GF-D8 (cell line): ENCODE measurements around the gene EGFR.

ENCODE experiments used
- DNase-seq: peaks from one replicate; lab custom pipeline; 2025; lab: John Stamatoyannopoulos, UW

The EGFR gene

DNA sequence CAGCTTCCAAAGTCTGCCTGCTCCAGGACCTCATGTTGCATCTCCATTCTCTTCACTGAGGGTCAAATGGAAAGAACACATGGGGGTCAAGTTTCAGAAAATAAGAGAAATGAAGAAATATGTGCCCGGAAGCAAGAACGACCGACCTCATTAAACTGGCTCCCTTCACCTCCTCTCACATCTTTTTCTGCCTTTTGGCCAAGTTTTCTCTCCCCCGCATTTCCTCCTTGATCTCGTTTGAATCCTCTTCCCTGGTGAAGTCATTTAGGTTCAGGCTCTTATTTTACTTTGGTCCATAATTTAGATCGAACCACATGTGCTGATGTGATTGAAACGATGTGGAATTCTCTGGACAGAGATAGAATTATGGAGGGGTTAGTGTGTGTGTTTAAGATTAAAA is 44.2 kb downstream of the EGFR start:
- DNase-seq = no peak

DNA sequence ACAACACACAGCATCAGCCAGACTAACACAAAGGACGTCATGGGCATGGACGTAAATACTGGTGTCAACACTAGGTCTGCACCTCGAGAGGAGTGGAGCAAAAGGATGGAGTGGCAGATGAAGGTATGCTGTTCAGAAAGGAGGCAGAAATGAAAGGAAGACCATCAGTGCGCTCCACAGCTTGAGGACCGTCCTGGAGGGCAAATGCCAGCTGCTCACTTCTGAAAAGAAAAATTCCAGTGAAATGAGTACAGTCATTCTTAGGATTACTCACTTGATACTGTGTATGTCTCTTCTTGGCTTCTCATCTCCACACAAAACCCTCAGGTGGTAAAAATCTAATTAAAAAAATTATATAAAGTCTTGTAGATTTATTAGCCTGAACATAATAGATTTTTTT is 44.8 kb downstream of the EGFR start:
- DNase-seq = no peak

DNA sequence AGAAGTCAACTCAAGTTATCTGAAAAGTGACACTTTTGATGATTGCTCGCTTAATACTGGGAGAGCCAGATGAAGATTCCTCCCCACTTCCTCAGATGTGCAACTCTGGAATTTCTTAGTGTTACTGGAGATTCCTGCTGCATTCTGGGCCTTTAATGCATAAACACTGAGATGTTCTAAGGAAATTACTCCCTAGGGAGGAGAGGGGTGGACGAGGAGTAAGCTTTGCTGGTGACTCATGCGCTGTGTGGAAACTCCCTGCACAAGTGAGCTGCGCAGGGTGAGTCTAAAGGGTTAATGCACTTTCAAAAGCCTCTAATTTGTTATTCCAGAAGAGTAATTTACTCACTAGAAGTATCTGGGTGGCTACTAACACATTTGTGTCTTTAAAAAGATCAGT is 46.3 kb downstream of the EGFR start:
- no peak for DNase-seq

DNA sequence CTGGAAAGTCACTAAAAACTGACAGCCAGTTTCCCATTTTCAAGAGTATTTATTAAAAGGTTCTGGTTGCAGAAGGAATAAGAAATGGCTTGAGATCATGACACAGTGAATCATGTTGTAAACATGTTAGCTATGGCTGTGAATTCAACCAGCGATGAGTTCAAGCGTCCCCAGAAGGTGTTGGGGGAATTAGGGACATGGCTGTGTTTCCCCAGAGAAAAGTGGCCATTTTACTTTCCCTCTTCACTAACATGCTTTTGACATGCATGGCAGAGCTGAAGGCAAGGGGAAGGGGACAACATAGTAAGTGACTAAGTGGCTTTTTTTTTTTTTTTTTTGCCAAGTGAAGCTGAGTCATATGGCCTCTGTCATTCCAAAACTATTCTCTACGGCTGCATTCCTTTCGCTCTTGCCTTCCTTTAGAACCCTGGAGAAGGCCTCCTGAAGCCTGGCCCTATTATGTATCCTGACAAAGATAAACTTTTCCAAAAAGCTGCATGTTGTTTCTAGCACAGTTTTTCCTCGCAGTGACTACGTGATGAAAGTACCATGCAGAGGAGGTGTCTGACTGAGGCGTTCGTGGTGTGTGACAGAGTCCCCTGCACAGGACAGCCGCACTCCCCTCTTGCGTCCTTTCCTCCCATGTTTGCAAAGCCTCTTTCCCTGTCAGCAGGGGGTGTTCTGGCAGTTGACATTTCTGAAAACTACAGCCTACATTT is 46.9 kb downstream of the EGFR start:
- no peak for DNase-seq

DNA sequence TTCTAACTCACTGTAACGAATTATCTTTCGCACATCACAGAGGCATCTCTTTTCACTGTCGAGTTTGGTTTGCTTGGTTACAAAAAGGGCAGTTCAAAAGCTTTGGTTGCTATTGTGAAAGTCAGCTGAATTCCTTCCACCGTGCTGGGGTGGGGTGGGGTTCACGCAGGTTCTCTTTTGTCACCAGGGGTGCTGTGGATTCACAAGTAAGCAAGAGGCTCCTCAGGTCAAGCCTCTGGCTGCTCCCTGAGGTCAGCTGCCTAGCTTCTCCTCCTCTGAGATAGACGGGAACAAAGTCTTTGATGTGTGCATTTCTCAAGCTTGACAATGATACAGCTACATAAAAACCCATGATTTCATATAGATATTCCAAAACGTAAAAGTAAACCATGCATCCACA is 47.7 kb downstream of the EGFR start:
- no peak for DNase-seq

DNA sequence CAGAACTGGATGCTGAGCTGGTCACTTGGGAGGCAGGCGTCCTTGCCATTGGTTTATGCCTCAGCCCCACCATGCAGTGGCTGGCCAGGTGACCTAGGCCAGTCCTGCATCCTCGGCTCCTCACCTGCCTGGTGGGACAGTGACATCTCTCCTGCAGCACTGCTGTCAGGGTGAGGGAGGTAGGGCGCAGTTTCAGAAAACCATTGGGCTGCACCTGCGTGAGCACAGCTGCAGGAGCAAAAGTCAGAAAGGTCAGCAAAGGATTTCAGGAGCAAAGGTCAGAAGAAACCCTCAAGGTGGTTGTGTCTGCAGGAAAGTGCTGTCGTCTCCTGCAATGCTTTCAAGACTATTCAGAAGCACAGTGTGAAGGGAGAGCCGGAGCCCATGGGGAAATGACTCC is 48.1 kb downstream of the EGFR start:
- DNase-seq = no peak

DNA sequence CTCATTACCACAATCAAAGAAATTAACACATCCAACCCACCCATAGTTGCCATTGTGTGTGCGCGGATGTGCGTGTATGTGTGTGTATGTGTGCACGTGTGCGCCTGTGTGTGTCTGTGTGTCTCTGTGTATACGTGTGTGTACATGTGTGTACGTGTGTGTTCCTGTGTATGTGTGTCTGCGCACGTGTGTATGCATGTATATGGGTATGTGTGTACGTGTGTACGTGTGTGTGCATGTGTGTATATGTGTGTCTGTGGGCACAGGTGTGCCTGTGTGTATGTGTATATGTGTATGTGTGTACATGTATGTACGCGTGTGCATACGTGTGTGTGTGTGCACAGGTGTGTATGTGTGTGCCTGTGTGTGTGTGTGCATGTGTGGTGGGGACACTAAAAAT is 48.9 kb downstream of the EGFR start:
- DNase-seq = no peak

DNA sequence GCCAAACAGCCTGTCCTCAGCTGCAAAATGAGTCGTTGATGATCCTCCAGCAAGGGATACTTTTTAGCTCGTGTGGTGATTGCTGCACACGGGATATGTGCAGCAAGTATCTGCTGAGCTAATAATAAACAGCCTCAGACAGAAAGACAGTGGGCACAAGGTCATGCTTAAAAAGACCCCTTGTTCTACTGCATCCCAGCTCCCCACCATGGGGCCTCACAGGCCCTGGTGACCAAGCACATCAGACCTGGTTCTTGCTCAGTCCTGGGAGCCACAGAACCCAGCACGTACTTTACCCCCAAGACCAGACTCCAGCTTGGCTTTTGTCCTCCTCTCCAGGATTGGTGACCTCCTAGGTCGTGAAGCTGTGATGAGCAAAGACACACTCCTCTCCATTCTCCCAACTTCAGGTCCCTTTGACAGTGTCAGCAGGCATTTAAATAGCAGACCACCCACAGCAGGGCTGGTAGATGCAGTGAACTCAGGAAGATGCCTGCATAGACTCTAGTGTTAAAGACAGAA is 50.5 kb downstream of the EGFR start:
- DNase-seq = no peak

DNA sequence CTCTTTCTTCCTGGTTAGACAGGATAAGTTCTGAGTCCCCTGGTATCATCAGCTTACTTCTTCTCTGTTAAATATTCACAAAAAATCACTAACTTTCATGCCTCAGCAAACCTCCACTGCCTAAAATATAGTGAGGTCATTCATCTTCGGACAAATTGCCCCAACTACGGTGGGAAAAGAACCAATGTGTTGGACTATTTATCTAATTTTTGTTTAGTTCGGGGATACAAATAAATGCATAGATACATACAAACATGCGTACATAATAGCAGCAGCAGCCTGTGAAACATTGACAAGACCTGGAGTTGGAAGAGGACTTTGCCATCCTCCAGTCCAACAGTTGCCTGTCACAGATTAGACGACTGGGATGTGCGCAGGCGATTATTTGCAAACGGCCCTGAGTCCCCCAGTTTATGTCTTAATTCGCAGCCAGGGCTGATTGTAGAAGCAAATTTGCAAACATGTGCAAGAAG is 51.5 kb downstream of the EGFR start:
- DNase-seq = no peak

DNA sequence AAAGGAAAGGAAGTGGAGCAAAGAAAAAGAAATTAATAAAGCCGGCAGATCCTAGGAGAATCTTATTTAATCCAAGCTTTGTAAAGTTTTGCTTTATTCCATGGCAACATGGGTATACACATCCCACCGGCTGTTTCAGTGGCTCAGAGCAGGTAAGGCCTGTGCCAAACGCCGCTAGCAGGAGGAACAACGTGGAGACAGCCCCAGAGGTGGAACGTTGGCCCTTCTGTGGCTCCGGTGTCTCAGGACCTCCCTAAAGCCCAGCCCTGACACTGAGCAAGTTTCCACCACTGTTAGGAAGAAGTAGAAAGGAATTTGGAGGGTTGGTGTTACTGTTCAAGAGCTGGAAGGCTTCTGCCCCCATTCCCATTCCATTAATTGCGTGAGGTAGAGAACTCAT is 52.0 kb downstream of the EGFR start:
- no peak for DNase-seq

DNA sequence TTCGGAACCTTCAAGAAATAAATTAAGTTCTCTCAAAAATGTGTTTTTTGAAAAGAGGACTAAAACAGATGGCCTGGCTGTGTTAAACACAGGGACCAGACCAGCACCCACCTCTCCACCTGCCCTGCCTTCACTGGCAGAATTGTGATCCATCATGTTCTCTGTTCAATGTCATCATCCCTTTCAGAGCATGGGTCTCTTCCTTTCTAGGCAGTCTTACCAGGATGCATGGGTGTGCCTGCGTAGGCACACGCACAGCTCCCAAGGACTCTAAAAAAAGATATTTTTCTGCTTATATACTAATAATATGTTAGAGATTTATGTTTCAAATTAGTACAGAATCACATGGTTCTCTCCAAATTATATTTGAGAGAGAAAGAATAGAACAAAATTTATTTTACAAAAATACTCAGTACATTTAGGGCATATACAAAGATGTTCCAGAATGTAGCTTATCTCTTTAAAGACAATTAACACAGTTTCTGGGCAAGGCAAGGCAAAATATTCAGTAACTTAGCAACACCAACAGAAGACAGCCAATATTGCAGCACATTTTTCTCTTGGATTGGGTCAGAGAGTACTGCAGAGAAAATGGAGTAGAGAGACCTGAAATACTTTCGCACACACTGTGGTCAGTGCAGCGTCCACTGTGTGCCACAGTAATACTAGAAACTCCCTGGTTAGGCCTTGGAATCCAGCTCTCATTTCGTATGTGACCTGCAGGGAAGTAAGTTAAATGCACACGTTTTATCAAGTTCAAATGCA is 52.8 kb downstream of the EGFR start:
- DNase-seq = no peak

DNA sequence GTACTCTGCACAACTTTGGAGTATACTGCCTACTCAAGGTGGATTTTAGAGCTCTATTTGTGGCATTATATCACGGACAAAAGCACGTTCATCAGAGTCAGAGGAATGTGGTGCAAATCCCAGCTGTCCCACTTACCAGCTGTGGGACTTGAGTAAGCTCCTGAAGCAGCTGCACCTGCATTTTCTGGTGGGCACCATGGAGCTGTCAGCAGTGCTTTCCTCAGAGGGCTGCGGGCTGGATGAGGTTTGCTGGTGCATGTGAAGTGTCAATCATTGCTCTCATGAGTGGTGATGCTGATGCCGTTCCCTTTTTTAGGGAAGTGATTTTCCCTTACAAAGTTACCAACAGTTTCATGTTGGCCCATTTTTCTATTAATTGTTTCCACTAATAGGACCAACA is 53.4 kb downstream of the EGFR start:
- no peak for DNase-seq

DNA sequence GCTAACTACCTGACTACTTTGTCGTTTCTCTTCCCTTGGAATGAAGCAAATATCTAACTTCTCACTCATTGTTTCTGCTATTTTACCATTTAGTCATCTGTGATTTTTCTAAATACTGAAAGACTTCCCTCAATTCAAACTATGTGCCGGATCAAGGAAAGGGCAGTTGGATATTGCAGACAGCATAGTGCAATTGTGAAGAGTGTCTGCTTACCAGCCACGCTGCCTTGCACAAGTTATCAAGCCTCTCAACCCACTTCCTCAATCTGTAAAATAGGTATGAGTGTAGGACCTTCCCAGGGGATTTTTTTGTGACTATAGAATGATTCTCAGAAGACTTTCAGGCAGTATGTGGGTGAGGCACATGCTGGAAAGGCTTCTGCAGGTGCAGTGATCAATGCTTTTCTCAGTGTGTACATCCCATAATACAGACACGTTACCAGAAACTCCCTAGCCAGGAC is 54.3 kb downstream of the EGFR start:
- no peak for DNase-seq

DNA sequence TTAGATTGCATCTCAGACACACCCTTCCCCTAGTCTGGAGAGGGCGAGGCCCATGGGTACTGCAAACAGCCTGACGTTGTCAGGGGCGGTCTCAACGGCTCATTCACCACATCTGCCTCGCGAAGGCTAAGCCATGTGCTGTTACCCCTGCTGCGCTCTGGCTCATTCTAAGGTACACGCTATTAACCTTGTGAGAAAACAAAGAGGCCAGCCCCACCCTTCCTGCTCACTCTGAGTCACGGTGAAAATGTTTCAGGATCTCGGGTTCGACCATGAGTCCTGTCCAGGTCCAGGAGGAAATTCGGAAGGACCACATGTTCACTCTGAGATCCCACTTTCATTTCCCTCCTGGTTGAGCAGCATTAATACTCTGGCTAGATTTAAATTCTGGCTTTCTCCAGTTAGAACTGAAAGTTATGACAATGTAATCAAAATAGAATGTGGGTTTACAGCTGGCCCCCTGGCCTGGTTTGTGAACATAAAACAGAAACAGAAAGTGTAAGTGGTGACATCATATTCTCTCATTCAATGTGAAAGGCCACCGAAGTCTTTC is 55.2 kb downstream of the EGFR start:
- DNase-seq = no peak

DNA sequence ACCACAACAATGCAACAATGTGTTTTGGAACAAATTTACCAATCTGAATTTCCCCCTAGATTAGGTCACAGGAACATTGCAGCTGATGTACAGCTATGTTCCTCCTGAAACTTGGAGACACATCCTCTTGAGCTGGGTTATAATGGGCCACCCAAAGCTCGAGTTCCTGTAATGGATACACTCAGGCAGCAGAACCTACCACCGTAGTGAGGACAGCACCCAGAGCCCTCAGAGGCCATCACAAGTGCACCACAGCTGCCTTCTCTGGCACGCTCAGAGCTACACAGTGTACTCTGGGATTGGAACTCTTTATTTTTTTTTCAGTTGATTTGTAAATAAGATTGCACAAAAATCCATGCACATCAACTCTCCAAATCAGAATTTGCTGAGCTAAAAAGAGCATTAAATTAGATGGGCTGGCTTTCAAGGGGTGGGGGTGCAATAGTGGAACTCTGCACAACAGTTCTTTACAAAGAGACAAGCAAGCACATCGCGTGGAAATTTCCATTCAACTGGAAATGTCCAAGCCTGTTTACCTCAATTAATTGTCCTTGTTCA is 56.7 kb downstream of the EGFR start:
- no peak for DNase-seq

DNA sequence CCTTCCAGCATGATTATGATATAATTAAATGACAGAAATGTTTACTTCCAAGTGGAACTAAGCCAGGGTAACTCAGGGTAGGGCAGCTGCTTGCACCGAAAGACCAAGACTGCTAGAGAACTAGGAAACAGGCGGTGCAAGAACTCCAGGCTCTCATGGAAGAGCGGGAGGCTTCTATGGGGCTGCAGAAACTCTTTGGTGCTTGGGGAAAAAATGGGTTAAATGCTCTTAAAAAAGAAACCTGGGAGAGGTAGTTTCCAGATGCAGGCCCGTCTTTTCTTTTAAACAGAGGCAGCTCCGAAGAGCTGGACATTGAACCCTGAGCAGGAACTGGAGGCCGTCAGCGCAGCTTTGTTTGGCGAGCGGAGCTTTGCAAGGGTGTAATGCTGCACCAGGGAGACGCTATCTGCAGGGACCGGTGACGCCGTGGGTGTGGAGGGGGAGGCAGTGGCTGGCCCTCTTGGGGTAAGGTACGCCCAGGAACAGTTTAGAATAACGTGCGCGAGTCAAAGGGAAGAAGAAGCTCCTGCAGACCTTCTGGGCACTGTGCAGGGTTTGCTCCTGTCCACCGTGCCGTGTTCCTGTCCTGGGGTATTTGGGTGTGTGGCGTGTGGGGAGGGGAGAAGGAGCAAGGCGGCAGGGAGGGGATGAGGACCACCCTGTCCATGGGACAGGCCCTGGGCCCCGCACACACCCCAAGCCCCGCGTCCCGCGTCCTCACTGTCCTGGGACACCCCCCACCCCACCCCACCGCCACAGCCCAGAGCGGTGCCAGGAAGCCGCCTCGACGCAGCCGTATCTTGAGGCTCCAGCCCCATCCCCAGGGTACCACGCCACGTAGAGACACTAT is 59.0 kb downstream of the EGFR start:
- no peak for DNase-seq

DNA sequence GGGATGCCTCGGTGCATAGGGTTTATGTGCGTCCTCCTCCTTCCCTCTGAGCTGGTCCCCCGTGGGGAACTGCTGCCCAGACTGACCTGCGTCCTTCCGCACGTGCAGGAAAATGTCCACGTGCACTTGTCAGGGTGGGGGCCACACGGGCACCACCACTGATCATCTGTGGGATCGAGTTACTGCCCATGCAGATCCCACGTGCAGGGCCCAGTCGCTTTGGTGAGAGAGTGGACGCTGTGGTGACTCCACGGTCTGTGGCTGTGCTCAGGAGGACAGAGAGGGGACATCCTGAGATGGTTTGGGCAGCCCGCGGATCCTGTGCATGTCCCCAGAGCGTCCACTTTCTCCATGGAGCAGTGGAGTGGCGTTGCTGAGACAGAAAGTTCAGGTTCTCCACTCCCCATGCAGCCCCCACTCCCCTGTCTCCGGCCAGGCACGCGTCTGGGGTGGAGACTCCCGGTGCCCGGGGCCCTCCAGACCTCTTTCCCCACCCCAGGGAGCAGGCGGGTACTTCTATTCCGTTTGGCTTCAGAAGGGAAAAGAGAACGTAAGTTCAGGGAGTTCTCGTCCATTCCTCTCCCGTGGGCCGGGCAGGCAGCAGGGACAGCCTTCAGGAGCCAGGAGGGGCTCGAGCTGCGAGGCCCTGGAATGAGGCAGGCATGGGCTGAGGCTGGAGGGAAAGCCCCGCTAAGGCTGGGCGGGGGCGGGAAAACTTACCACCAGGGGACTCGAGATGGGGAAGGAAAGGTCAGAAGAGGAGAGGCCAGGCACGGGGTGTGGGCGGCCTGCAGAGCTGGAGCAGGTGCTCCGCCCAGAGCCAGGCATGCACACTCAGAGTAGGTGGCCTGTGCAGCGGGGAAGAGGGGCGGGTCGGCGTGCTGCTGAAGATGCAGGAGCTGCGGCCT is 59.9 kb downstream of the EGFR start:
- no peak for DNase-seq

DNA sequence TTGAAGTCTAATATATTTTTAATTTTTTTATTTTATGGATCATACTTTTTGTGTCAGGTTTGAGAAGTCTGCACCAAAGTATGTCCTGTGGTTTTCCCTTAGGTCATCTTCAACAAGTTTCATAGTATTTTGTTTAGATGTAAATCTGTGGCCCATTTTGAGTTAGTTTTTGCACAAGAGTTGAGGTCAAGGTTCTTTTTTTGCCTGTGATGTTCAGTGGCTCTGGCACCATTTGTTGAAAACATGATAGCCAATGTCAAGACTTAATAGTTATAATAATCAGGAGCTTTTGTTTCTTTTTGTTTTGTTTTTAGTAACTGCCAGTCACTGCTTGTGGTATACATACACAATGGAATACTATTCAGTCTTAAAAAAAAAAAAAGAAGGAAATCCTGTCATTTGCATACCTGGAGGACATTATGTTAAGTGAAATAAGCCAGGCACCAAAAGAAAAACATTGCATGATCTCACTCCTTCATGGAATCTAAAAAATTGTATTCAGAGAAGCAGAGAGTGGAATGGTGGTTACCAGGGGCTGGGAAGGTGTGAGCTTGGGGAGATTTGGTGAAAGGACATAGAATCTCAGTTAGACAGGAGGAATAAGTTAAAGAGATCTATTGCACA is 61.3 kb downstream of the EGFR start:
- DNase-seq = no peak

DNA sequence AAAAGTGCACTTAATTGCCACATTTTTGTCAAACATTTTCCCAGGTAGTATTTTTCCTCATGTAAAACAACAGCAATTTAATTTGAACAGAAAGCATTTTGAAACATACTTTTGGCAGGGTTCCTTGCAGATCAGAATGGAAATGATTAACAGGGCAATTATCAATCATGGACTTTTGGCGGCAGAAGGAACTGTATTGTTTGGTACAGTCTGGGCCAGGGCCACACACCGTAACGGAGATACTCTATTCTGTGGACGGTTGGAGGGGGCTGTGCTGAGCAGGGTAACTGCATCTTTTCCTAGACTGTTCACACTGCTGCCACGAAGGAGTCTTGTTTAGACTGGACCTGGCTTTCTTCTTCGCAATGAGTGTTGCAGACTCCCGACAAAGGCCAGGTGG is 62.3 kb downstream of the EGFR start:
- no peak for DNase-seq
